Activated CD4-positive, alpha-beta T cell treated with anti-CD3 and anti-CD28 coated beads, Interleukin-2, Interleukin-6, amounts not matched to agents 100 ng/mL and 50 ng/mL, durations not matched to agents 16 hours and 8 hours (primary cell): ENCODE results near the gene C21orf58.
"Not testable (repeated sequence)": the region's sequence is repeated elsewhere in the genome, so short reads cannot be mapped to it uniquely, and the experiment has no call there.

Experiments used
- DNase-seq: peaks from one replicate; pipeline ENCODE4 v3.0.0-alpha.2; 2020

C21orf58 gene

DNA sequence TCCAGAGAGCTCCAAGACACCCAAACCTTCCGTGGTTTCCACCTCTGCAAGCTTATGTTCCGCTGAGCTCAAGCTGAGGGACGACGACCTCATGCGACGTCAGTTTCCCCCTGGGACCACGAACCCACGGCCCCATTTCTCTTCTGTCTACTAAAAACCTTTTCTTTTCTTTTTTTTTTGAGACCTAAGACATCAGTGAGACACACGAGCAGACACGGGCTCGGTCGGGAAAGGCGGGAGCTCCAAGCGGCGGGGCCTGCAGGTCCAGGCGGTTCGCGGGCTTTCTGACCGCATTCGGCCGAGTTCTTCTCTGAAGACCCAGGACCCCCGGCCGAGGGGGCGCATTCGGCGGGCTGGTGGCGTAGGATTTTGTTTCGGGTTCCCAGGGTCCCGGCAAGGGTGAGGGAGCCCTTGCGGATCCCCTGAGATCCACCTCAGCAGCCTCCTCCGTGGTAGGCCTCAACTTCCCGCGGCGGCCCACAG lies 402 bp downstream of the C21orf58 start:
- peak; percentile 33 for DNase-seq

DNA sequence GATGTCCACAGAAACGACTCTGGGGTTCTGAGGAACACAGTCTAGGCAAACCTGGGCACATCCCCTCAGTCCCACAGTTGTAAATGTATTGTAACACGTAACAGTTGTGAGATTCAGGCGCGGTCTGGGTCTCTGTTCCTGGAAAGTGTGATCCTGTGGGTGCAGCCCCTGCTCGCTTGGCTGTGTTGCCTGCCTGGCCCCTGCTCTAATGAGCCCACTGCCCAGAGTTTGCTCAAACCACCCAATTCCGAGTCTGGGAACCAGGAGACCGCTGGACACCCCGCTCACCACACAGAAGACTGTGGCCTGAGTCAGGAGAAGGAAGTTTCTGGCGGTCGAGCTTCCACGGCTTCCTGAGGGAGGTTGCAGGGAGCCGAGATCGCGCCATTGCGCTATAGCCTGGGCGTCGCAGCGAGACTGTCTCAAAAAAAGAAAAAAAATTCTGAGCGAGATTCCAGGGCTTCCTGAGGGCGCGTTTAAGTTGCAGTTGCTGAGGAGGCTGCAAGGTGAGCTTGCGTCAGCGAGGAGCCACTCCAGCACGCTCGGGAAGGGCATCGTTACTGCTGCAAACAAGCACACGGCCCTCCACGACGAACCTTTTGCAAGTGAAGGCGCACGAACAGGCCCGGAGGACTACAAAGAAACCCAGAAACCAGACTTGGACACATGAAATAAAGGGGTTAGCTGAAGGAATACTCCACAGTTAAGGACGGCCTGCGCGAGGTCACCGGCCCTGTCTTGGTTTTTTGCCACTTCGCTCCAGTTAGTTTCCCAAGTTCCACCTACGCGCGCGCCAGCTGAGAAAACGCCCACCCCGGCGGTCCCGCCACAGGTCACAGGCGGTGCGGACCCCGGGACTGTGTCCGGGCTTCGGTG lies 1.1 kb downstream of the C21orf58 start:
- DNase-seq: peak; percentile 32

DNA sequence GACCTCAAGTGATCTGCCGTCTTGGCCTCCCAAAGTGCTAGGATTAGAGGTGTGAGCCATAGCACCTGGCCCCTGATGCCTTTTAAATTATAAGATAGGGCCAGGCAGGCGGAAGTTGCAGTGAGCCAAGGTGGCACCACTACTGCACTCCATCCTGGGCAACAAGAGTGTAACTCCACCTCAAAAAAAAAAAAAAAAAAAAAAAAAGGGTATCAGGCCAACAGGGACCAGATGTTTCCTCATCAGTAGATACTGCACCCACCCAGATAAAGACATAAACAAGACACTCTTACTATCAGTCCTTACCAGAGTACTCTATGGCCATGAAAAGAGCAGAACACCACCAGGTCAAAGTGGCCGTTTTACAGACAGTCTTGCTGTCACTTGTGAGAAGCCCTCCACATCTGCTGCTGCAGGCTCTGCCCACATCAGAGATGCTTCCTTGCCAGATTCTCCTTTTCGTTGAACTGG lies 3.3 kb downstream of the C21orf58 start:
- DNase-seq: no peak

DNA sequence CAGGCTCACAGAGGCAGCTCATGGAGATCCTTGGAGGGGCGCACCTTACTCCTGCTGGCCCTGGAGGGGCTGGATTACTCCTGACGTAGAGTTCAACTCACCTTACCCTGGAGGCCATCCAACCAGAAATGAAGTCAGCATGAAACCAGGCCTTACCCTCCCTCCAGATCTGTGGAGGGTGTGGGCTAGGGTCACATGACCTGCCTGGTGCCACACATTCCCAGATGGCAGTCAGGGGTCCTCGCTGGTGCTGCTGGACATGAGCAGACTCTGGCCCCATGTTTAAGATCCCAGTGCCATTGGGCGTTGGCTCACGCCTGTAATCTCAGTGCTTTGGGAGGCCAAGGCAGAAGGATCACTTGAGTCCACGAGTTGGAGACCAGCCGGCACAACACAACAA lies 4.5 kb downstream of the C21orf58 start:
- no peak for DNase-seq

DNA sequence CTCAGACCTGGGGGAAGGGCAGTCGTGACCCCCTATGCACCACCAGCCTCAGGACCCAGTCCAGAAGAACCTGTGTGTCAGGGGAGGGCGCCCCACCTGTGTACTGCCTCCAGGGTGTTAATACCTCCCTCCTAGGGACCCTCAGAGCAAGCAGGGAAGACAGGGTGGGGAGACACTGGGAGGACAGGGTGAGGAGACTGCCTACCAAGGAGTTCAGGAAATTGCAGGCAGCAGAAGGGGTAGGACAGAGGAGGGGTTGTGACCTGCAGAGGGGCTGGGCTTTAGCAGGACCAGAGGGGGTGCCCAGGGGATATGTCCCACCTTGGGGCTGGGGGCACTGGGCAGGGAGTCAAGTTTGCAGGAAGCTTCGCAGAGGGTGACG lies 5.2 kb downstream of the C21orf58 start:
- no peak for DNase-seq

DNA sequence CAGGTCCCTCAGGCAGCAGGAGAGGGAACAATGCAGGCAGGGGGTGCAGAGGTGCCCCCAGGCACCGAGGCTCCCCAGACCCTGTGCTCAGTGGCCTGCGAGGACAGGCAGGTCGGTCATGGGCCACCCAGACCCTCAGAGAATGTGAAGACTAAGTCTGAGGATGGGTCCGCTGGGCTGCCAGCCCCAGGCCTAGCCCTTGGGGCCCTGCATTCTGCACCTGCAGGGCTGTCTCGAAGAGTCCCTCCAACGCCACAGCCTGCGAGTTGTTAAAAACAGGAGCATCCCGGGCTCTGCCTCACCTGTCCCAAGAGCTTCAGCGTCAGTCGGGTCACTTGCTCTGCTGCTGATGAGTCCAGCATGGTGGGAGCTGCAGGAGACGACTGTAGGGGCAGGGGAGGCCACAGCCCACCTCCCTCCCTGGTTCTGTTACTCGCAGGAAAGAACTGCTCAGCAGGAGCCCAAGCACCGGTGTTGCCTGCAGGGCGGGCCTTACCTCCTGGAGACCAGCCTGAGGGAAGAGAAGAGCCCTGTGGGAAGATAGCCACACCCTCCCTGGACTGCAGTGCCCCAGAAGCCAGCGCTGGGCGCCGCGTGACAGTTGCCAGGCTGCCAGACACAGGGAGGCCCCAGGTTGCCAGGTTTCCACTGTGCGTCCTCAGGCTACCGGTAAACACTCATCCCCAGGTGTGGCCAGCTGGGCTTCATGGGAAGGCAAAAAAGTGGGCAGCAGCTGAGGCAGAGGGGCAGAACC lies 5.8 kb downstream of the C21orf58 start:
- DNase-seq: no peak

DNA sequence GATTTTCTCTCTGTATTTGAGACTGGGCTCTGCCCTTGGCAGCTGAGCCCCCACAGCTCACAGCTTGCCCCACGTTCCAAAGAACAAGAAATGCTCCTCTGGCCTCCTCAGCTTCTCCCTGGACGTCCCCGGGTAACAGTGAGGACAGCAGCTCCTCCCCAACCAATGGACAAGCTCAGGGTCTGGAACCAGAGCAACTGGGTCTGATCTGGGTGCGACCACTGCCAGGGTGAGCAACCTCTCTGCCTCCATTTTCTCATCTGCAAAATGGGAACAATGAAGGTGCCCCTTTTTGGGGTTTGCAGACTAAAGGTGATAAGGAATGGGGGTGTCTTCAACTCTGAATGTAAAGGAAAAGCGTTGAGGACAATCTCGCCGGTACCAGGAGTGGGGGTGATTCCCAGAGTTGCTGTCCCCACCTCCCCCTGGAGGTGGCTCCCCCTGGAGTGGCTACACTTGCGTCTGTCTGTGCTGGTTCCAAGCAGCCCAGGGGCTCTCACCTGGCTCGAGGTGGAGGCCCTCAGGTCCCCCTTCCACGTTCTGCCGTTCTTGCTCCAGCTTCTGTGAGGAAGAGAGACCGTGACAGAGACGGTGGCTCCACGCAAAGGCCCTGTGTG lies 6.9 kb downstream of the C21orf58 start:
- no peak for DNase-seq

DNA sequence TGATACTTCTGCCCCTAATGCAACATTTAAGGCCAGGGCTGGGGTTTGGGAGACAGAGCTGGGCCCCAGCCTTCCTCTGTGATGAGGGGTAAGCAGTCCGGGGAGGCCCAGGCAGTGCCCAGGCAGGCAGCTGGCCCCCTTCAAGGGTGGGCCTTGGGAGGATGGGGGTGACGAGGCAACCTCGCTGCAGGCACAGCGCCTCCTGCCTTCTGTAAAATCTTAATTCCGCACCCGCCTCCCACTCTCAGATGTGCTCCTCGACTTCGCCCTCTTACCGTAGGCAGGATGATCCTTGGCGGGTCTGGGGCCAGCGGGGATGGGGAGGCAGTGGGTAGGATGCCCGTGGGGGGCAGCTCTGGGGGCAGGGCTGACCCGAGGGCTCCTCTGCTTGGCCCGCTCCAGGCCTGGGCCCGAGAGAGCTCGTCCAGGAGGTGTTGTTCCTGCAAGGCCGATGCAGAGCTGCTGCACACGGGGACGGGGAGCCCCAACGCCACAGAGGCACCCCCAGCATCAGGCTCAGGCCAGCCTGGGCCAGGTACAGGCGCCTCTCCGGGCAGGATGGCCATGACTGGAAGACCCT lies 9.1 kb downstream of the C21orf58 start:
- no peak for DNase-seq

DNA sequence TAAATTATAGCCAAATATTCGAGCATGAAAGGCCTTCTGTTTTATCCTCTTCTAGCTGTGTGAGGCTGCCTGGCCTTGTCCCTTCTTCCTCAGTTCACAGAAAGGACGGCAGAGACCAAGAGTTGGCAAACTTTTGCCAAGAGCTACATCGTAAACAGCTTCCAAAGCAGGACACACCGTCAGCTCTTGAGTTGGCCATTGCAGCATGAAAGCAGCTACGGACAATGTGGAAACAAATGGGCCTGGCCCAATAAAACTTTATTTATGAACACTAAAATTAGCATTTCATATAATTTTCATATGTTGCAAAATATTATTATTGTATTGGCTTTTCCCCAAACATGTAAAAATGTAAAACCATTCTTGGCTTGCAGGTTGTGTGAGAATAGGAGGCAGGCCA lies 10.7 kb downstream of the C21orf58 start:
- no peak for DNase-seq

DNA sequence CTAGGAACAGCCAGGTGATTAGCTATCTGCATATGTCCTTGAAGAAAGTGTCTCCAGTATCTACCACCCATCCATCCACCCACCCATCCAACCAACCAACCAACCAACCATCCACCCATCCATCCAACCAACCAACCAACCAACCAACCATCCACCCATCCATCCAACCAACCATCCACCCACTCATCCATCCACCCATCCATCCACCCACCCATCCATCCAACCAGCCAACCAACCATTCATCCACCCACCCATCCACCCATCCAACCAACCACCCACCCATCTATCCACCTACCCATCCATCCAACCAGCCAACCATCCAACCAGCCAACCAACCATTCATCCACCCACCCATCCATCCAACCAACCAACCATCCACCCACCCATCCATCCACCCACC lies 12.1 kb downstream of the C21orf58 start:
- no peak for DNase-seq

DNA sequence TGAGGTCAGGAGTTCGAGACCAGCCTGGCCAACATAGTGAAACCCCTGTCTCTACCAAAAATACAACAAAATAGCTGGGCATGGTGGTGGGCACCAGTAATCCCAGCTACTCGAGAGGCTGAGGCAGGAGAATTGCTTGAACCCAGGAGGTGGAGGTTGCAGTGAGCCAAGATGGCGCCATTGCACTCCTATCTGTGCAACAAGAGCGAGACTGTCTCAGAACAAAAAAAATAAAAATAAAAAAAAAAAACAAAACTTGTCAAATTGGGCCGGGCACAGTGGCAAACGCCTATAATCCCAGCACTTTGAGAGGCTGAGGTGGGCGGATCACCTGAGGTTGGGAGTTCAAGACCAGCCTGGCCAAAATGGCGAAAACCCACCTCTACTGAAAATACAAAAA lies 13.4 kb downstream of the C21orf58 start:
- DNase-seq: not testable (repeated sequence)

DNA sequence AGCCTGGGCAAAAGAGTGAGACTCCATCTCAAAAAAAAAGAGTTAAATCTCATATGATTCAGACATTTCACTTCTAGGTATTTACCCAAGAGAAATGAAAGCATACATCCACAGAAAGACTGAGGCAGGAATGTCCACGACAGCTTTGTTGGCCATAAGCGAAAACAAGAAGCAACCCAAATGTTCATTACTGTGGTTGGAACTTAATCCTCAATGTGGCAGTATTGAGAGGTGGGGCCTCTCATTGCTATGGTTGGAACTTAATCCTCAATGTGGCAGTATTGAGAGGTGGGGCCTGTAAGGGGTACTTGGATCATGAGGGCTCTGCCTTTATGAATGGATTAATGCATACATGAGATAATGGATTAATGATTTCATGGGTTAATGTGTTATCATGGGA lies 15.2 kb downstream of the C21orf58 start:
- no peak for DNase-seq

DNA sequence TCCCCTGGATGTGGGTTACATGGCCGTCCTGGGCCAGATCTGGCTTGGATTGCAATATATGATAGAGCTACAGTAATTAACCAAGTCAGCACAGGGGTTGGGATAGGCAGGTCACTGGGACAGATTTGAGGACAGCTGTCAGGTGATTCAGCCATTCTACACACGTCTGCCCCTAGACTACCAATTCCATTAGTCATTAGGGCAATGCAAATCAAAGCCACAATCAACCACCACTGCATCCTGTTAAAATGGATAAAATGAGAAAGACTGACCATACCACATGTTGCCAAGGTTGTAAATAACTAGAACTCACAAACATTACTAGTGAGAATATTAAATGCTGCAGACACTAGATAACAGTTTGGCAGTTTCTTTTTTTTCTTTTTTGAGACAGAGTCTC lies 16.0 kb downstream of the C21orf58 start:
- DNase-seq: no peak

DNA sequence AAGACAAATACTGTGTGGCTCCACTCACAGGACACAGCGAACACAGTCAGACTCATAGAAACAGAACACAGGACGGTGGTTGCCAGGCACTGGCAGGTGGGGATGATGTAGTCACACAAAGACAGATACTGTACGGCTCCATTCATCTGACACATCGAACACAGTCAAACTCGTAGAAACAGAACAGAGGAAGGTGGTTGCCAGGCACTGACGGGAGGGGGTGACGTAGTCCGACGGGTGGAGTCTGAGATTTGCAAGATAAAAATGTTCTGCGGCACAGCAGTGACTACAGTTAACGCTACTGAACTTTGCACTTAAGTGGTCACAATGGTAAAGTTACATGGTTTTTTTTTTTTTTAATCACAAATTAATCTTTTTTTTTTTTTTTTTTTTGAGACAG lies 18.7 kb downstream of the C21orf58 start:
- DNase-seq: no peak

DNA sequence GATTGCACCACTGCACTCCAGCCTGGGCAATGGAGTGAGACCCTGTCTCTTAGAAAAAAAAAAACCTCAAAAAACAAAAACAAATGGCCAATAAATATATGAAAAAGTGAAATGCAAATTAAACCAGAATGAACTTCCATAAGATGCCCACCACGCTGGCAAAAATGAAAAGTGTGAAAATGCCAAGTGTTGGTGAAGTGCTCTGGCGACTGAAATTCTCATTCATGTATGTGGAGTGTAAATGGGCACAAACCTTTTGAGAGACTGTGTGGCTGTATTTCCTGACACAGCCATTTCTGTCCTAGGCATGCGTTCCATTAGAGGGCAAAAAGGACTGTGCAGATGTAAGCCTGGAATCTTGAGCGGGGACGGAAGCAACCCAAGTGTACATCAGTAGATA lies 19.2 kb downstream of the C21orf58 start:
- DNase-seq: no peak

DNA sequence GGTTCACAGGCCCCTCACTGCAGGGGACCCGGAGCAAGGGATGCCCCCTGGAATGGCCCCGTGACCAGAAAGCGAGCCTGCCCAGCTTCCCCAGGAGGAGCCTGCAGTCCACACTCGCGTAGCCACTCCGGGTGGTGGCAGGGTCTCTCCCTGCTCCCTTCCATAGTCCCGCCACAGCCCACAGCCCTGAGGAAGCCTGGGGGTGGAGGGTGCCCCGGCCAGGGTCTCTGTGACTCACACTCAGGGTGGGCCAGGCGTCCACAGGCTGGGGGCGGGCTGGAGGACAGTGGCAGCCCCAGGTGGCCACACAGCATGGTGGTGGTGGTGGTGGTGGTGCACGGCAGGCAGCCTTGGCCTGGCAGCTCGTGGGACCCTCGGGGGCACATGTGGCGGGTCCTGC lies 21.9 kb downstream of the C21orf58 start:
- DNase-seq: no peak

DNA sequence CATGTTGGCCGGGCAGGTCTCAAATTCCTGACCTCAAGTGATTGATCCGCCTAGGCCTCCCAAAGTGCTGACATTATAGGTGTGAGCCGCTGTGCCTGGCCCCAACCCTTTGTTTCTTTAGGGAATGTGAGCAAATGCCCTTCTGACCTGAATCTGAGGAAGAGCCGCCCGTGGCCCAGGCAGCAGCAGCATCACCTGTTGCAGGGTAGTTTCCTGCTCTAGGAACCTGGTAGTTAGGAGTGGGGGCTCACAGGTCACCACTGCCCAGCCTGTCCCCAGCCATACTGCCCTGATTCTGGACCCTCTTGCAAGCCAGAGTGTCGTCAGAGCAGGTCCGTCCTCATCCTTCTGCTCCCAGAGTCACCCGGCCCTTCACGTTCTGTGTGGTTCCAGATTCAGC lies 24.5 kb downstream of the C21orf58 start:
- DNase-seq: no peak

DNA sequence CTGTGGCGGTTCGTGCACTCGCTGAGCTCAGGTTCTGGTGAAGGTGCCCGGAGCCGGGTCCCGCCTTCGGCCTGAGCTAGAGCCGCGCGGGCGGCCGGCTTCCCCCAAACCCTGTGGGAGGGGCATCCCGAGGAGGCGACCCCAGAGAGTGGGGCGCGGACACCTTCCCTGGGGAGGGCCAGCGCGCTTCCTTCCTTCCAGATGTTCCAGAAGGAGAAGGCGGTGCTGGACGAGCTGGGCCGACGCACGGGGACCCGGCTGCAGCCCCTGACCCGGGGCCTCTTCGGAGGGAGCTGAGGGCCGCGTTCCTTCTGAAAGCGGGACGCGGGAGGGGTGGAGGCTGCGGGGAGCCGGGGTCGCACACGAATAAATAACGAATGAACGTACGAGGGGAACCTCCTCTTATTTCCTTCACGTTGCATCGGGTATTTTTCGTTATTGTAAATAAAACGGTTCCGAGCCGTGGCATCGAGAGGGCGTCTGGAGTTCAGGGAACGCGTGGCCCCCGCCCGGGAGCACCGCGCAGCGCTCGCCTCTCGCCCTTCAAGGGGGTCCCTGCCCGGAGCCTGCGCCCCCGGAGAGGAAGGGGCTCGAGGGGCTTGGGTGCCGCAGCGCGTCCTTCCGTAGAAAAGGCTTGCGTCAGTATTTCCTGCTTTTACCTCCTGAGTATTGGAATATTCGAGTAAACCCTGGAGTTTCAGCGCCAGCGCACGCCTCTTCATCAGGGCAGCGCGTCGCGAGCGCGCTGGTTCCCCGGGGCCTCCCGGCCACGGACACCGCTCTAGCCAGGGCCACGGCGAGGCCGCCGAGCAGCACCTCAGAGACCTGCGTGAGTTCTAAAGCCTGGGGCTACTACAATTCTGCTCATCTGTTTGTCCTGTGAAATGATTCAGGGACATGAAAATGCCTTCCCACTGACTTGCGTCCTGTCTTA lies 26.1 kb downstream of the C21orf58 start:
- DNase-seq: peak; percentile 37

DNA sequence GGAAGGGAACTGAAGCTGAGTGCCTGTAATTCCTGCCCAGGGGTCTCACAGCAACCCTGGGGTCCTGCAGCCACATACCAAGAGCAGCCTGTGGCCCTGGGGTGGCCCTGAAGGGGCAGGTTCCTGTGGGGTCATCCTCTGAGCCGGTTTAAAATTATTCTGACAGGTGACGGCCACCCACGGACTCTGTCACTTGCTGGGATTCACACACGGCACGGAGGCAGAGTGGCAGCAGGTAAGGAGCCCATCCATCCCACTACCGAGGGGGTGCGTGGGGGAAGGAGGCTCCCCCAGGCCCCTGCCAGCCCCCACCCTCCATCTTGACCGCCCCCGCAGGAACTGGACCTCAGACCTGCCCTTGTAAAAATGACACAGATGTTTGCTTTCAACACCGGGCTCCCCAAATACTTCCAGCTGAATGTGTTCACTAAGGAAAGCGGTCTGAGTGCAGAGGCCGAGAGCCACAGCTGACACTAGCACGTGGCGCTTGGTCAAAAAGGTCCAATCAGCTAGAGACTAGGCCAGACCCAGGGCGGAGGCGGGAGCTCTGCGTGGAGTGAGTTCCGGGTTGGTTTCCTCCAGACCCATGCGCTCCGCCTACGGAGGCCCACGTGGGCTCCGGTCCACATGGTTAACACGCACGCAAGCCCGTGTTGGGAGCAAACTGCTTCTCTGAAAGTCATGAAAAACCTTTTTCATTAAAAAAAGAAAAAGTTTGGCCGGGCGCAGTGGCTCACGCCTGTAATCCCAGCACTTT lies 27.5 kb downstream of the C21orf58 start:
- peak; percentile 89 for DNase-seq

DNA sequence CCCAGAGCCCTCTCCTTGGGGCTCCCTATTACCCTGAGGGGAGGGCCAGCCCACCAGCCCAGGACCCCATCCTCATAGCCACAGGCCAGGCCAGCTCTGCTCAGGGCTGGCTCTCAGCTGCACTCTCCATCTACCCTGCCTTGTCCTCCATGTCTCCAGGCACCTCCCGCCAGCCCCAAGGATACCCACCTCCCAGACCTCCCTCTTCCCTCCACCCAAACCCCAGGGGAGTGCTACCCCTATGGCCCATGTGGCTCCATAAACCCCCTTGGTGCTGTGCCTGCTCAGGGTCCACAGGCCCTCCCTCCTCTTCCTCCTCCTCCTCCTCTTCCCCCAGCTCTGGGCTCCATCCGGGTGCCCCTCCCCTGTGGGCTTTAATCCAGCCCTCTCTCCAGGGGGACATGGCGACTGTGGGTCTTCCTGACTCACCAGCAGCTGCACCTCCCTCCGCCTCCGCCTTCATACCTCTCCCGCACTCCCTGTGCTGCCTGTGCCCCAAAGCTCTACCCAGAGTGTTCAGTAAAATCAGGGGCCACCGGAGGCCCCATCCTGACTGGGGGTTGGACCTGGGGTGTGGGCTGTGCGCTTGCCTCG lies 28.4 kb downstream of the C21orf58 start:
- DNase-seq: no peak

DNA sequence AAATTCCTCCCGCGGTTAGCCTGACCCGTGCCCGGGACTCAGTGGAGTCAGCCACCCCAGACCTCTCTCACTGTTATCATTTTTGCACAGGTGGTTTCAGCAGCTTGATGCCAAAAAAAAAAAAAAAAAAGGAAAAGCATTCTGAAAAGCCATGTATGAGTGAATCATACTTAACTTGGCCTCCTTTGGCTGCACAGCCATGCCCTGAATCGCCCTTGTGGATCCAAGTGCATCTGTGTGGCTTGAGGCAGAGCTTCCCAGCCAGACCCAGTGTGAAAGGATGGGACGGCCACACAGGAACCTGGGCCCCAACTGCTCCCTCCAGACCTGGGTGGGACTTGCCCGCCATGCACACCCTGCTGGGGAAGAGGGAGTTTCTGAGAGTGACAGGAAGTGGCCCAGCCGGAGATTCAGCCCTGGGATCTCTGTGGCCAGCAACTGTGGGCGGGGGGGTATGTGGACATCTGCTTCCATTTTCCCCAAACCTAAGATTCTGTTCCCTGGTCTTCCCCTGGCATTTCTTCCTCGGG lies 29.0 kb downstream of the C21orf58 start:
- no peak for DNase-seq
